LNCaP clone FGC (cell line): ENCODE measurements around the gene BSG.
A peak's percentile ranks its signal among the peaks of the same experiment; 100 is the strongest.
"Not testable (repeated sequence)": the region's sequence is repeated elsewhere in the genome, so short reads cannot be mapped to it uniquely, and the experiment has no call there.

Experiments
- DNase-seq: peaks from one replicate; pipeline ENCODE4 v3.0.0-alpha.2; 2011; ENCODE audit warnings: low read depth
- H3K4me3 ChIP-seq: 2 replicates; pipeline ENCODE4 v1.5.1; 2011; ENCODE audit warnings: mild to moderate bottlenecking, low read depth, low read length, control low read depth
- TF ChIP-seq, protein P1 (sequence below): IDR thresholded peaks from 2 replicates; pipeline ENCODE4 v1.5.1; 2012; ENCODE audit warnings: mild to moderate bottlenecking; ENCODE audit not compliant: control insufficient read depth, insufficient read depth; ENCODE audit errors: extremely low read depth

BSG gene

DNA sequence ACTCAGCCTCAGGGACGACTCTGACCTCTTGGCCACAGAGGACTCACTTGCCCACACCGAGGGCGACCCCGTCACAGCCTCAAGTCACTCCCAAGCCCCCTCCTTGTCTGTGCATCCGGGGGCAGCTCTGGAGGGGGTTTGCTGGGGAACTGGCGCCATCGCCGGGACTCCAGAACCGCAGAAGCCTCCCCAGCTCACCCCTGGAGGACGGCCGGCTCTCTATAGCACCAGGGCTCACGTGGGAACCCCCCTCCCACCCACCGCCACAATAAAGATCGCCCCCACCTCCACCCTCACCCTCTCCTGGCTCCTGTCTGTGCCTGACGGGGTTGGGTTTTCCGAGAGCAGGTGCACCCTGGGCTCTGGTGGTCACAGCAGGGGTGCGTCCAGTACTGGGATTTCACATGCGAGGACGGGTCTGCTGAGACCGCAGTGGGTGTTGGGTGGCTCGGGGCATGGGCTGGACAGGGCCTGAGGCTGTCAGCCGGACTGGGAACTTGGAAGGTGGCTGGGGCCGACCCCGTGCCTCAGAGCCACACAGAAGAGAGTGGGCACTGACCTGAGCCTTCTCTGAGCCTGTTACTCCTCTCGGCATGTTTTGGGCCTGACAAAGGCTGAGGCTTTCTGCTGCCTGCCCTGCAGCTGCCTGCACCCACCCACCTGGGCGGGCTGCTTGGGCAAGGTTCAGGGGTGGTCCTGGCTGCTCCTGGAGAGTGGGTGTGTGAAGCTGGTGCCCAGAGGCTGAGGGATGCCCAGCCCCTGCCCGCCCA lies 11.0 kb downstream of the BSG start:
- H3K4me3 ChIP-seq: no peak overlapping the region
- TF ChIP-seq, protein P1, sequence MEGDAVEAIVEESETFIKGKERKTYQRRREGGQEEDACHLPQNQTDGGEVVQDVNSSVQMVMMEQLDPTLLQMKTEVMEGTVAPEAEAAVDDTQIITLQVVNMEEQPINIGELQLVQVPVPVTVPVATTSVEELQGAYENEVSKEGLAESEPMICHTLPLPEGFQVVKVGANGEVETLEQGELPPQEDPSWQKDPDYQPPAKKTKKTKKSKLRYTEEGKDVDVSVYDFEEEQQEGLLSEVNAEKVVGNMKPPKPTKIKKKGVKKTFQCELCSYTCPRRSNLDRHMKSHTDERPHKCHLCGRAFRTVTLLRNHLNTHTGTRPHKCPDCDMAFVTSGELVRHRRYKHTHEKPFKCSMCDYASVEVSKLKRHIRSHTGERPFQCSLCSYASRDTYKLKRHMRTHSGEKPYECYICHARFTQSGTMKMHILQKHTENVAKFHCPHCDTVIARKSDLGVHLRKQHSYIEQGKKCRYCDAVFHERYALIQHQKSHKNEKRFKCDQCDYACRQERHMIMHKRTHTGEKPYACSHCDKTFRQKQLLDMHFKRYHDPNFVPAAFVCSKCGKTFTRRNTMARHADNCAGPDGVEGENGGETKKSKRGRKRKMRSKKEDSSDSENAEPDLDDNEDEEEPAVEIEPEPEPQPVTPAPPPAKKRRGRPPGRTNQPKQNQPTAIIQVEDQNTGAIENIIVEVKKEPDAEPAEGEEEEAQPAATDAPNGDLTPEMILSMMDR: no peak
- no peak for DNase-seq

- no peak for DNase-seq
- H3K4me3 ChIP-seq: no peak overlapping the region
- TF ChIP-seq, protein P1: no peak
These were observed 11.5 kb downstream of the BSG start for GRCh38 chr19:583968-584239.

- TF ChIP-seq, protein P1: peak; percentile 71
- no peak for DNase-seq
- H3K4me3 ChIP-seq: no peak overlapping the region
These were observed 12.0 kb downstream of the BSG start for GRCh38 chr19:584240-585001.

- not testable (repeated sequence) for DNase-seq, H3K4me3 ChIP-seq
These were observed 12.8 kb downstream of the BSG start for GRCh38 chr19:585146-585545.

DNA sequence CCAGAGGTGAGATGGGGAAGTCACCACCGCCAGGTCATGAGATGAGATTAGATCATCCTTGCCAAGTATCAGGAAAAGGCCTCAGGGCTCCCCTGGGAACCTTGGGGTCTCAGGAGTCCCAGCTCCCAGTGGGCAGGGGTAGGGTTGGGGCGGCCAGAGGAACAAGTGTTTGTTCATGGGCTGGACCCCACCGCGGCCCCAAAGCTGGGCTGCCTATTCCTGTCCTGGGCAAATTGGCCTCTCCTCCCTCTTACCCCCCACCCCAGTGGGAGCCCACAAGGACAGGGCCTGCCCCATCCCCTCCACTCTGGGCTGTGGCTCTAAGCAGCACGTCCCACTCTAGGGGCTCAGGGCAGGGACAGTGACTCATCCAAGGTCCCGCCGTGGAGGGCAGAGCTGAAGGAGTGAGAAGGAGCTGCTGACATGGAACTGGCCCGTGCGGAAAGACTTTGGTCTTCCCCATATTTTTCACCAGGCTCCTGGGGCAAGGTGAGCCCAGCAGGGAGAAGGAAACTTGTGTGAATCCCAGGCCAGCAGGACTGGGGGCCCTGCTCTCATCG lies 13.2 kb downstream of the BSG start:
- DNase-seq: no peak

GRCh38 chr19:588093-588740 lies 15.8 kb downstream of the BSG start:
- TF ChIP-seq, protein P1: peak; percentile 40
- H3K4me3 ChIP-seq: no peak overlapping the region
- no peak for DNase-seq

More for the DNA sequence above, 13.2 kb downstream of the BSG start:
- no peak overlapping the region for H3K4me3 ChIP-seq
- TF ChIP-seq, protein P1: no peak
